Pulmonary artery endothelial cell (primary cell): ENCODE results near the gene CCM2L. TPM values are rescaled to one million over a fixed set of nuclear protein-coding genes. Genes with fewer than 3 reads are reported as not detected.
A peak's percentile ranks its signal among the peaks of the same experiment; 100 is the strongest.

Experiments used
- DNase-seq: peaks from one replicate; pipeline ENCODE4 v3.0.0-alpha.2; 2011; ENCODE audit warnings: low read depth, low spot score
- total RNA-seq: library from RNA; depleted of rRNA; stranded (reverse); fragments of >200 nt; gene quantifications from 2 replicates; pipeline ENCODE4 v1.2.3, GENCODE V29; 2014

CCM2L gene
- total RNA-seq, 1 donor from 2014 or later: 10.3 TPM

GRCh38 chr20:31992086-31992485, 18.2 kb upstream of the CCM2L start:
- no peak for DNase-seq

GRCh38 chr20:31996996-31997395, 13.2 kb upstream of the CCM2L start:
- DNase-seq: no peak

DNA sequence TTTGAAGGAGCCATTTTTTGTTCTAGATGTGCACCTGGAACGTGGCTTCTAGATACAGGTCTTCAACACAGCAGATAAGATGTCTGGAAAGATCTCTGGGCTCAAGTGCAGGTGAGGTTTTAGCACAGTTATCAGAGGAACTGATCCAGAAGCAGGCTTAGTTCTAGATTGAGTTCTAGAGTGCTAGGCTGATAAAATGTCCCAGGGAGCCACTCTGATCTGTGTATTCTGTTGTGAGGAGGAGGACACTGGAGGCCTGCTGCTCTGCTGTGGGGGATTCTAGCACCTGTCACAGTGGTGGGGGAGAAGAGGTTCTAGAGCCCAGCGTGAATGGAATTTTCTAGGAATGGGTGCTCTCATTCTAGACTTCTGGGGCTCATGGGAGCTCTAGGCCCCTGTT, 12.0 kb upstream of the CCM2L start:
- DNase-seq: no peak

DNA sequence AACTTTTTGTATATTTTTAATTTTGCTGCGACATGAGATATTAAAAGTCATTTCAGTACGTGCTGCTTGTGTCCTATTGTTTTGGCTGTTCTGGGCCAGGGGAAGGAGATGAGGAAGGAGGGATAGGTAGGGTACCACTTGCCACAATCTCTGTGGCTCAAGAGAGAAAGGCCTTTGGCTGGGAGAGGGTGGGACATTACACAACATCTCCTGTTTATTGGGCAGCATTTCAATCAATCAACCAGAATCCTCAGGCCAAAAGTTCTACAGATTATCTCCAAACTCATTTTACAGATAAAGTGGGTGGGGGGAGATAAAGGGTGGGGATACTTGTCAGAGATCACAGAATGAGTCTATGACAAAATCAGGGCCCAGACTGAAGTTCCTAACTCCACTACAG, 6.9 kb upstream of the CCM2L start:
- DNase-seq: no peak

GRCh38 chr20:32004963-32005362, 5.3 kb upstream of the CCM2L start:
- no peak for DNase-seq

DNA sequence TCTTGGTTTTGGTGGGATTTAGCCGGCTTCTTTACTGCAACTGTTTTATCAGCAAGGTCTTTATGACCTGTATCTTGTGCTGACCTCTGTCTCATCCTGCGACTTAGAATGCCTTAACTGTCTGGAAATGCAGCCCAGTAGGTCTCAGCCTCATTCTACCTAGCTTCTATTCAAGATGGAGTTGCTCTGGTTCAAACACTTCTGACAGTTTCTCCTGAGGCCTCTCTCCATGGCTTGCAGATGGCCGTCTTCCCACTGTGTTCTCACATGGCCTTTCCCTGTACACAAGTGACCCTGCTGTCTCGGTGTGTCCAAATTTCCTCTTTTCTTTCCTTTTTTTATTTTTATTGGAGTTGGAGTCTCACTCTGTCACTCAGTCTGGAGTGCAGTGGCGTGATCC, 4.2 kb upstream of the CCM2L start:
- DNase-seq: no peak

DNA sequence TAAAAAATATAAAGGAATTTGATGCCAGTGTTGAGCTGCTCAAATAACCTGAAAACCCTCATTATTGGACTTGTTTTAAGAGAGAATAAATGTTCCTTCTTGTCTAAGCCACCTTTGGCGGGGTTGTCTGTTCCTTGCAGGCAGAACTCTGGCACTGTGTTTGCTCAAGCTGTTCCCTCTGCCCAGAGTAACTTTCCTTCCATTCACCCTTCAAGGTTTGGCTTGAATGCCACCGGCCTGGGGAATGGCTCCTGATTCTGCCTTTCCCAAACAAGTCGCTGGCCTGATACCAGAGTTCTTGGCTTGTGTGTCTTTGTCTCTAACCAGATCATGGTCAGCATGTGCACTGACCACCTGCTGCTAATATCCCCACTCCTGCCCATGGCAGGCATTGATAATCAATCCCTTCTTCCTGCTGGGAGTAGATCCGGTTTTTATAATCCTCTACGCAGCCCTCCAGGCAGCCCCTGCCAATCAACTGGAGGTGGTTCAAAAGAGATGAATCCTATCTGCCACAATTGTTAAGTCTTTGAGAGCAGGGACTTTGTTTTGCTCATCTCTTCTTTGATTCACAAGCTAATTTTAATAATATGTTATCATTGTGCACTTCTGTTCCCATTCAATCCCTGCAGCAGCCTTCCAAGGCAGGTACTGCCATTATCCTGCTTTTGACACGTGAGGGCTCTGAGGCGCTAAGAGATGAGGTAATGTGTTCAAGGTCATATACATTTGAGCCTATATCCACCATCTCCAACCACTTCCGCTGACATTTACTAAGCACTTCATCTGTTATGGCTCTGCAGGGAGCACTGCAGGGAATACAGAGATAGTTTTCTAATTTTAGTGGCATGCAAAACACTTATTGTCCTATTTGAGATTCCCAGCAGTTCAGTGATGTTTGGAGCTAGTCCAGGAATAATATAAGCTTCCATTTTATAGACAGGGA, 3.1 kb upstream of the CCM2L start:
- DNase-seq: no peak

DNA sequence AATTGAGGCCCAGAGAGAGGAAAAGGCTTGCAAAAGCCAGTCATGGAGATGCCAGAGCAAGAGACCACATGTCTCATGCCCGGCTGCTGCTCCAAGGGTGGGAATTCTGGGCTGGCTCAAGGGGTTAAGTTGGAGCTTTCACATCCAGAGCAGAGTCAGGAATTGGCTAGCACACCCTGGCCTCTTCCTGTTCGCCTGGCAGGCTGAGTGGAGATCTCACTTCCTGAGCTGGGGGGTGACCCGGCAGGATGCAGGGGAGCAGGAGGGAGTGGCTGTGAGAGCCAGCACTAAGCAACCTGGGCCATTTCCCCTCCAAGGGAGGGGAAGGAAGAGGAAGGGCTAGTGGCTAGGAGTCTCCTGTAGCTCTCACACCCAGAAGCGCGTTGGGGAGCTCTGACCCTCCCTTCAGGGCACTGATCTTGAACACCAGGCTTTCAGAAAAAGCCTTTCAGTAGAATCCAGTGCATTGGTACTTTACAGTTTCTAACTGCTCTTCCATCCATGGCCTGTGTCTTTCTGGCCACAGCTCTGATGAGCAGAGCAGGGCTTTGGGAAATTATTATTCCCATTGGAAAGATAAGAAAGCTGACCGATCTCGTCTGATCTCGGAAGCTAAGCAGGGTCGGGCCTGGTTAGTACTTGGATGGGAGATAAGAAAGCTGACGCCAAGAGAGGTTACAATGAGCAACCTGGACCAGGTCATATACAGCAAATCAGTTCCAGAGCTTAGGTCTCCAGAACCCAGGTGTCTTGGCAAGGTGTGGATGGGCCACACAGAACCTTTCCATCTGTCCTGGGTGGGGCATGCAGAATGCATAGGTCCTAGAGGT, 2.2 kb upstream of the CCM2L start:
- peak; percentile 51 for DNase-seq

DNA sequence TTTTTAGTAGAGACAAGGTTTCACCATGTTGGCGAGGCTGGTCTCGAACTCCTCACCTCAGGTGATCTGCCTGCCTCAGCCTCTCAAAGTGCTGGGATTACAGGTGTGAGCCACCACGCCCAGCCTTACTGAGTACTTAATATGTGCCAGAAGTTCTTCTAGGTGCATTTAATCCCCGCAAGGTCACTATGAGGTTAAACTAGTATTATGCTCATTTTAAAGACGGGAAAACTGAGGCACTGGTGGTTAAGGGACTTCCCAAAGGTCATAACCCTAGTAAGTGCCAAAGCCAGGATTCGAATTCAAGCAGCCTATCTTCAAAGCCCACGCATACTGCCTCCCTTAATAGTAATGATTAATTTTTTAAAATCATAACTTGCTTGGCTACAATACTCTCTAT, 674 bp upstream of the CCM2L start:
- no peak for DNase-seq

GRCh38 chr20:32010666-32011065, 428 bp downstream of the CCM2L start:
- DNase-seq: no peak

- DNase-seq: no peak
Observed at GRCh38 chr20:32012159-32012688, 2.0 kb downstream of the CCM2L start.

GRCh38 chr20:32013326-32013725, 3.1 kb downstream of the CCM2L start:
- no peak for DNase-seq

- DNase-seq: no peak
Observed at GRCh38 chr20:32017711-32018251, 7.5 kb downstream of the CCM2L start.

GRCh38 chr20:32018269-32019155, 8.3 kb downstream of the CCM2L start:
- DNase-seq: no peak

DNA sequence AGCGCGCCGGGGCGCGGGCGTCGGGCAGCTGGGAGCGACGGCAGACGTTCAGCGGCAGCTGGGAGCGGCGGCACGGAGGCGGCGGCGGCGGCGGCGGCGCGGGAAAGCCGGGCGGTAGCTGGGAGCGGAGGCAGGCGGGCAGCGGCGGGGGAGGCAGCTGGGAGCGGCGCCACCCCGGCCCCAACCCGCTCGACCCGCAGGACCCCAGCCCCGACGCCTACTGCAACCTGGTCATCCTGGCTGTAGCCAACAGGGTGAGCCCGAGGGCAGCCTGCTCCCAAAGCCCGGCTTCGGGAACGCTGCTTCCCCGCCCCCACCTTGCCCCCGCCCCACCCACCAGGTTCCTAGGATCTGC, 8.9 kb downstream of the CCM2L start:
- DNase-seq: no peak

DNA sequence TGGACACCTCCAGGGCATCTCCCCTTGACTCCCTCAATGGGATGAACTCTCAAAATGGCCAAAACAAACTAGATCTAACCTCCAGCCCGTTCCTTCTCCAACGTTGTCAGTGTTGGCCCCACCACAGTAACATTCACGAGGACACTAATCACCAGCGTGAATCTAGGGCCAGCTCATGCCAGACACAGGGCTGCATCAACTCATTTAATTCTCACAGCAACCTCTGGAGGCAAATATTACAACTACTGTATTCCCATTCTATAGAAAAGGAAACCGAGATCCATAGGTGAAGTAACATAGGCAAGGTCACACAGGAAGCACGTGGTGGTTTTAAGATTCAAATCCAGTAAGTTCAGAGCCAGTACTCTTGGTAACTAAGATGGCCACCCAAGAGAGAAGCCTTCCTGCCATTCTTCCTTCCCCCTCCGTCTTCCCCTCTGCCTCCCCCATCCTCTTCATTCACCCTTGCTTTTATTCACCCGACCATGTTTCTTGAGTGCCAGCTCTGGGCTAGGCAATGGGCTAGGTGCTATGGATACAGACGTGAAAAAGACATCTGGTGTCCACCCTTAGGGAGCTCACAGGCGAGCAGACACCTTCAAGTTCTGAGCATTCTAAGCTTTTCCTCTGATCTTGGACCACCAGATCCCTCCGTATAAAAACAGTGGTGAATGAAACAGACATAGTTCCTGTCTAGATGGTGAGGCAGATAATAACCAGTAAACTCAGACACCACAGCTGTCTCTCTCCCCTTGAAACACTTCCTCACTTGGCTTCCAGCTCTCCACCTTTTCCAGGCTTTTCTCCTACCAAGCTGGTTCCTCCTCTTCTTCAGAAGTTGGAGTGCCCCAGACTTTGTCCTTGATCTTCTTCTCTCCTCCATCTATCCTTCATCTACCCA, 9.6 kb downstream of the CCM2L start:
- DNase-seq: no peak

DNA sequence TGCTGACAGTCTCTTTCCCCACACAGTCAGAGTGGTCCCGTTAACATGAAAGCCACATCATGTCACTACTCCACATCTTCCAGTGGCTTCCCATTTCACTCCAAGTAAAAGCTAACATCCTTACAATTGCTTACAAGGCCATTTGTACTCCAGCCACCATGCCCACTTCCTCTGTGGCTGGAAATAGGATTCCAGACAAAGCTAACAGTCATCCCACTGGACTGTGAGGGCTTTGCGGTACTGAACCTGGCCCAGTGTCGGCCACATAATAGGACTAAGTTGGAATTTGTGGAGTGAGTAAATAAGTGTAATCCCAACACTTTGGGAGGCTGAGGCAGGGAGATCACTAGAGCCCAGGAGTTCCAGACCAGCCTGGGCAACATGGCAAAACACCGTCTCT, 10.9 kb downstream of the CCM2L start:
- no peak for DNase-seq

DNA sequence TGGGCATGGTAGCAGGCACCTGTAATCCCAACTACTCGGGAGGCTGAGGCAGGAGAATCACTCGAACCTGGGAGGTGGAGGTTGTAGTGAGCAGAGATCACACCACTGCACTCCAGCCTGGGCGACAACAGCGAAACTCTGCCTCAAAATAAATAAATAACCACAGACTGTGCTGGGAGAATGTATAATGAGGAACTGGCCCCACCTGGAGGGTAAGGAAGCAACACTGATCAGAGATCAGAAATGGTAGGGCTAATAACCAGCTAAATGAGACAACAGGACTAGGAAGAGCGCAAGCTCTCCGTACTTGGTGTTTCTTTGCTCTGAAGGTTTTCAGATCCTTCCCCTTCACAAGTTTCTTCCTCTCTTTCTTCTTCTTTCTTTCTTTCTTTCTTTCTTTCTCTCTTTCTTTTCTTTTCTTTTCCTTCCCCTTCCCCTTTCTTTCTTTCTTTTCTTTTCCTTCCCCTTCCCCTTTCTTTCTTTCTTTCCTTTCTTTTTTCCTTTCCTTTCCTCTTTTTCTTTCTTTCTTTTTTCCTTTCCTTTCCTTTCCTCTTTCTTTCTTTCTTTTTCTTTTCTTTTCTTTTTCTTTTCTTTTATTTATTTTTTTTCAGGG, 14.6 kb downstream of the CCM2L start:
- DNase-seq: no peak

DNA sequence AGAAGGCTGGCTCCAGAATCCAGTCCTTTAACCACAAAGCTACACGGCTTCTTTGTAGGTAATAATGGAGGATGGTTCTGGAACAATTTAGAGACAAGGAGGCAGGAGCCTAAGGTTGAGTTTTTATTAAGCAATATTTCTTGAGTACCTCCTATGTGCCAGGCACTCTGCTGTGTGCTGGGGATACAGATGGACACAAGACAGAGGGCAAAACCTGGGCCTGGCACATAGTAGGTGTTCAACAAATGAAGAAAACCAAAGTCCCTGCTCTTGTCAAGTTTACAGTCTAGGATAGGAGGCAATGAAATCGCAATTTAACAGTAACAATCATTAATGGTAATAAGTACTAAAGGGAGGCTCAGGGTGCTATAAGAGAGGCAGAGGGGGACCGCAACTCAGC, 17.4 kb downstream of the CCM2L start:
- DNase-seq: no peak
